H4 (cell line): ENCODE results near the gene UBTFL1. TPM values are rescaled to one million over a fixed set of nuclear protein-coding genes. Genes with fewer than 3 reads are reported as not detected.
"Not testable (repeated sequence)": the region's sequence is repeated elsewhere in the genome, so short reads cannot be mapped to it uniquely, and the experiment has no call there.

Source experiments
- DNase-seq: peaks from one replicate; pipeline ENCODE4 v3.0.0-alpha.2; 2015; ENCODE audit warnings: low spot score
- total RNA-seq: library from RNA; depleted of rRNA; stranded (reverse); fragments of >200 nt; shearing (Covaris generic); gene quantifications from 2 replicates; pipeline ENCODE4 v1.2.3, GENCODE V29; 2014; rRNA removed

The UBTFL1 gene, protein sequence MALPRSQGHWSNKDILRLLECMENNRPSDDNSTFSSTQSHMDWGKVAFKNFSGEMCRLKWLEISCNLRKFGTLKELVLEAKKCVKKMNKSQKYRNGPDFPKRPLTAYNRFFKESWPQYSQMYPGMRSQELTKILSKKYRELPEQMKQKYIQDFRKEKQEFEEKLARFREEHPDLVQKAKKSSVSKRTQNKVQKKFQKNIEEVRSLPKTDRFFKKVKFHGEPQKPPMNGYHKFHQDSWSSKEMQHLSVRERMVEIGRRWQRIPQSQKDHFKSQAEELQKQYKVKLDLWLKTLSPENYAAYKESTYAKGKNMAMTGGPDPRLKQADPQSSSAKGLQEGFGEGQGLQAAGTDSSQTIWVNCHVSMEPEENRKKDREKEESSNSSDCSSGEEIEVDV
- not detected in 2 replicates for total RNA-seq

DNA sequence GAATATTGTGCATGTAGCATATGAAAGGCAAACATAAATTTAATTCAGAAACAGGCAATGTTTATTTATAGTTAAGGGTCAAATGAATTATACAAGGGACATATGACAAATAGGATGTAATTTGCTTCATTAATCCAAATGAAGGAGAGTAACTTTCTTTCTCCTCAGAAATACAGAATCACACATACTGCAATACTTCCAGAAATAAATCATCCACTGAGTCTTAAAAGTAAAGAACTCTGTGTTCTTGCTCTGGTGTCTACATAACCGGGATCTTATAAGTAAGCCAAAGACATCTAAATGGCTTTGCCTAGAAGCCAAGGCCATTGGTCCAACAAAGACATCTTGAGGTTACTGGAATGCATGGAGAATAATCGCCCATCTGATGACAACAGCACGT is at the start of gene UBTFL1:
UBTFL1 (plus strand) TSS at position 301 of the 400 bp plus-strand sequence; CDS start at position 301, 0 bp downstream.
- DNase-seq: not testable (repeated sequence)

DNA sequence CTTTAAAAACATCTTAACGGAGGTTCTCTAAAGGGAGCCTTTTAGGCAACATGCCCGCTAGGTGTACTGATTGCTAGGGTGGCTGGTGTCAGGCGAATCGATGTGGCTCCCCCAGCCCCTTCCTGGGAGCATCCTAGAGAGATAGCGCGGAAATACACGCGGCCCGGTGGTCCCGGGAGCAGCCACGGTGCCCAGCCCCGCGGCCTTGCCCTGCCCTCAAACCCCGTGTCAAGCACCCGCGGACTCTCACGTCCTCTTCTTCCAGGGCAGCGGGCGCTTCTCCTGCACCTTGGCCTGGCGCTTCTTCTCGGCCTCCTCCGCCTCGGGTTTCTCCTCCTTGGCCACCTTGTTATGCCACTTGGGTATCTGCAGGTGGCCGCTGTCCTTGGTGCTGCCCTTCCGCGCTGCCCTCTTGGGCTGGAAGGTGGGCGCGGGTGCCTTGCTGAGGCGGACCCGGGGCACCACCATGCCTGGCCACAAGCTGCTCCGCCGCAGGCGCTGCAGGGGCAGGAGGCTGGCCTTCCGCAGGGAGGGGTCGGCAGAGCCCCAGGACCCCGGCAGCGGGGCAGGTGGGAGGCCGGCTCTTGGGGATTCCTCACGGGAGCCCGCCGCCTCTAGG is 34.0 kb upstream of the UBTFL1 start:
- DNase-seq: not testable (repeated sequence)

DNA sequence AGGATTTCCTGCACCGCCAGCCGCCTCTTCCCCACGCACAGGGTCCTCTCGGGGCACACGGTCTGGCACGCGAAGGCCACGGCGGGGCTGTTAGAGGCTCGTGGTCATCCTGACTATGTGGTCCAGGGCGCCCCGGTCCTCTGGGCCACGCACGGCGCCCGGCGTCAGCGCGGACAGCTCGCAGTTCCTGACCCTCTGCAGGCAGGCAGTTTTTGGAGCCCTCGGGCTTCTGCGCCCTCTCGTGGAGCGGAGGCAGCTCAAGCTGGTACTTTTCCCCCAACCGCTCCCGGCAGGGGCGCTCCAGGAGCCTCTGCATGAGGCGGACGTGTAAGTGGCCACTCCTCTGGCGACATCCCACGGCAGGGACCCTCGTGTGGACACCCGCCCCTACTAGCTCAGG is 33.4 kb upstream of the UBTFL1 start:
- DNase-seq: not testable (repeated sequence)

DNA sequence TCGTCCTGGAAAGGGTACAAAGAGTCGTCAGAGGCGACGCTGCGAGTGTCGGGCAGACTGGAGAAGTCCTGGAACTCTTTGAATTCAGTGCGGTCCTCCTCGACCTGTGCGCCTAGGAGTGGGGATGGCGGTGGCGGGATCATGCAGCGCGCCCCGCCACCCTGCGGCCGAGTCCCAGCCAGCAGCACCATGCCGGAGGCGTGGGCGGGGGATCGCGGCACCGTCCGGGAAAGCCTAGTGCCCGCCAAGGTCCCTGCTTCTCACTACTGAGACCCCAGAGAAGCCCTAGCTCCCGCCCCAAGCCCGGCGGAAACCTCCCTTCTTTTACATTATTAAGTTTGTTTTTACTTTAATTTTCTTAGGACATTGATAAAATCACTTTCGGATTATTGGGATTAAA is 32.2 kb upstream of the UBTFL1 start:
- not testable (repeated sequence) for DNase-seq

DNA sequence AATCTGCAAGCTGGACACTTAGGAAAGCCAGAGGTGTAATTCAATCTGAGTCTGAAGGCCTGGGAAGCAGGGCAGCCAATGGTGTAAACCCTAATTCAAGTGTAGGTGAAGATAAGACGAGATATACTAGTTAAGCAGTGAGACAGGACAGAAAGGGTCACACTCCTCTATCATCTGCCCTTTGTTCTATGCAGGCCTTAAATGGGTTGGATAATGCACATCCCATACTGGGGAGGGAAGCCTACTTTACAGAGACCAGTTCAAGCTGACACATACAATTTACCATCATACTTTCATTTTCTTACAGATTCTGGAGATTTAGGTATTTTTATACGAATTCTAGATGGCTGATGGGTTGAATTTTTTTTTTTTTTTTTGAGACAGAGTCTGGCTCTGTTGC is 3.0 kb downstream of the UBTFL1 start:
- DNase-seq: not testable (repeated sequence)

DNA sequence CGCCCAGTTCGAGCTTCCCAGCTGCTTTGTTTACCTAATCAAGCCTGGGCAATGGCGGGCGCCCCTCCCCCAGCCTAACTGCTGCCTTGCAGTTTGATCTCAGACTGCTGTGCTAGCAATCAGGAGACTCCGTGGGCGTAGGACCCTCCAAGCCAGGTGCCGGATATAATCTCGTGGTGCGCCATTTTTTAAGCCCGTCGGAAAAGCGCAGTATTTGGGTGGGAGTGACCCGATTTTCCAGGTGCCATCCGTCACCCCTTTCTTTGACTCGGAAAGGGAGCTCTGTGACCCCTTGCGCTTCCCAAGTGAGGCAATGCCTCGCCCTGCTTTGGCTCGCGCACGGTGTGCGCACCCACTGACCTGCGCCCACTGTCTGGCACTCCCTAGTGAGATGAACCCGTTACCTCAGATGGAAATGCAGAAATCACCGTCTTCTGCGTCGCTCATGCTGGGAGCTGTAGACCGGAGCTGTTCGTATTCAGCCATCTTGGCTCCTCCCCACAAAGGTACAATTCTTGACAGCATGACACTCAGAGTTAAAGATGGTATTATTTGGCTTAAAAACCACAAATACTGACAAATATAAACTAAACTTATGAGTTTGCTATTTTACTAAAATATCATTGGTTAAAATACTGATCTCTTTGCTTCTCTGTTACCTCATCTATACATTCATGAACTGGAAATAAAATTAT is 9.6 kb downstream of the UBTFL1 start:
- DNase-seq: not testable (repeated sequence)

DNA sequence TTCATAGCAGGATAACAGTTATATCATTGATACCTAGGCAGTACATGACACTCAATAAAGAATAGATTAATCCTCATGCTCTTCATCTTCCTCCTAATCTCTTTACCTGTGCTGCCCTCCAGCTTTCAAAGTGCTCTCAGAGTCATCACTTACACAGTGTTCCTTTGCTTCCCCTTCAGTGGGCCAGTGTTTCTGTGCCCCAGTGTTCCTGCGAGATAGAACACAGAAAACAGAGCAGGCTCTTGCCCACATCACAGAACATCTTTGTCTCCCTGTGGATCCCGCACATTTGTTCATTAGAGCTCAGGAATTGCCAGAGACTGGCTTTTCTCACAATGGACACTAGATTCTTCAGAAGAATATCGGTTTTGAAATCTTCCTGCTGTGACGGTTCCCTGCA is 12.5 kb downstream of the UBTFL1 start:
- DNase-seq: not testable (repeated sequence)

DNA sequence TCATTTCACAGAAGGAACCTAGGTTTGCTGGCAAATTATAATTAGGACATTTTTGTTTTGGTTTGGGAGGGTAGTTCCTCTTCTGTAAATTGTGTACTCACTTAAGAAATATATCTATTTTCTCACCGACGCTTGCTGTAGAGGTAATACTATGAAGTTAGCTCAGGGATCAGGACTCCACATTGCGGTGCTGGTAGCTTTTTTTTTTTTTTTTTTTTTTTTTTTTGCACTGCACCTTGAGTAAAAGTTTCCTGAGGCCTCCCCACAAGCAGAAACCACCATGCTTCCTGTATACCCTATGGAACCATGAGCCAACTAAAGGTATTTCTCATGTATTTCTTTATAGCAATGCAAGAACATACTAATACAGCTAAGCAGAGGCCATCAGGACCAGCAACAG is 14.7 kb downstream of the UBTFL1 start:
- no peak for DNase-seq

DNA sequence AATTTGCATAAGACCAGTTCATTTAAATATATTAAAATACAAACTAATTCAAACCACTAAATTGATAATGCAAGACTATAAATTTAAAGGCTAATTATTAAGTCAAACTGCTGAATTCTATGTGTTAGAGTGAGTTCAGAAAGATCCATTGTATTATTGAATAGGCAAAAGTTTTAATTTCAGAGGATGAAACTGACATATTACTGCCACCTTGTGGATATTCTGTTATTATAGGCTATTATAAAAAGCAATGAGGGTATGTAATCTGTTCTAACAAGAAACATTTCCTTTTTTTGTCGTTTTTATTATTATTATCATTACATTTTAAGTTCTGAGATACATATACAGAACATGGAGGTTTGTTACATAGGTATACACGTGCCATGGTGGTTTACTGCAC is 27.8 kb downstream of the UBTFL1 start:
- no peak for DNase-seq

DNA sequence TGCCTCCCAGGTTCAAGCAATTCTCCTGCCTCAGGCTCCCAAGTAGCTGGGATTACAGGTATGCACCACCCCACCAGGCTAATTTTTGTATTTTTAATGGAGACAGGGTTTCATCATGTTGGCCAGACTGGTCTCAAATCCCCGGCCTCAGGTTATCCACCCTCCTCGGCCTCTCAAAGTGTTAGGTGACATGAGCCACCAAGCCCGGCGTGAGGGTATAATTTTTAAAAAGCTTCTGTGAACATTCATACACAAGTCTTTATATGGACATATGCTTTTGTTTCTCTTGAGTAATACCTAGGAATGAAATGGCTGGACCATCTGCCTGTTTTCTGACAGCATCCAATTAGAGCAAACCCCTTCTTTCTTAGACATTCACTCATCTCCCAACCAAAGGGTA is 34.4 kb downstream of the UBTFL1 start:
- DNase-seq: no peak

DNA sequence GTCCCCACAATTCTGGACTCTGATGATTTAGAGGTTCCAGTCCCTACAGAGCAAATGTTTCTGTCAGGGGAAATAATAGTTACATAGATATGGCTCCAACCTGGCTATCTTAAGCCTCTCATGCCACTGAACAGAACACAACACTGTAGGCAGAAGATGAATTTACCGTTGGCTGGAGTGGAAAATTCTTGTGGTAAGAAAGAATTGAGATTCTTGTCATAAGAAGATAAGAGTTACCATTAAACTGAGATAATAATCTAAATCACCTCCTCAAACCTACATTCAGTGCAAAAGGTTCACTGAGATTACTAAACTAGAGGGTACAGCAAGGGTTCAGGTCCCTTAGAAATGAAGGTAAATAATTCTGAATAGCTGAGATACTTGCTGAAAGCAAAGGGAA is 38.6 kb downstream of the UBTFL1 start:
- DNase-seq: no peak

DNA sequence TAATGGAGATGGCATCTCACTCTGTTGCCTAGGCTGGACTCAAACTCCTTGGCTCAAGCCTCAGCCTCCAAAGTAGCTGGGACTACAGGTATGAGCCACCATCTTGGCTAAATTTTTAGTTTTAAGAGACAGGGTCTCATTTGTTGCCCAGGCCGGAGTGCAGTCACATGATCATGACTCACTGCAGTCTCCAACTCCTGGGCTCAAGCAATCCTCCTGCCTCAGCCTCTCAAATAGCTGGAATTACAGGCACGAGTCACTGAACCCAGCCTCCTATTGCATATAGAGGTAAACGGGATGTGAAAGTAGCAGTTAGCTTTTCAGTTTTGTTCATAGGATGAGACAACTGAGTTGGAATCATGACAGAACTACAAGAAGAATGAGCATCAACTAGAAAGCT is 39.2 kb downstream of the UBTFL1 start:
- DNase-seq: no peak

DNA sequence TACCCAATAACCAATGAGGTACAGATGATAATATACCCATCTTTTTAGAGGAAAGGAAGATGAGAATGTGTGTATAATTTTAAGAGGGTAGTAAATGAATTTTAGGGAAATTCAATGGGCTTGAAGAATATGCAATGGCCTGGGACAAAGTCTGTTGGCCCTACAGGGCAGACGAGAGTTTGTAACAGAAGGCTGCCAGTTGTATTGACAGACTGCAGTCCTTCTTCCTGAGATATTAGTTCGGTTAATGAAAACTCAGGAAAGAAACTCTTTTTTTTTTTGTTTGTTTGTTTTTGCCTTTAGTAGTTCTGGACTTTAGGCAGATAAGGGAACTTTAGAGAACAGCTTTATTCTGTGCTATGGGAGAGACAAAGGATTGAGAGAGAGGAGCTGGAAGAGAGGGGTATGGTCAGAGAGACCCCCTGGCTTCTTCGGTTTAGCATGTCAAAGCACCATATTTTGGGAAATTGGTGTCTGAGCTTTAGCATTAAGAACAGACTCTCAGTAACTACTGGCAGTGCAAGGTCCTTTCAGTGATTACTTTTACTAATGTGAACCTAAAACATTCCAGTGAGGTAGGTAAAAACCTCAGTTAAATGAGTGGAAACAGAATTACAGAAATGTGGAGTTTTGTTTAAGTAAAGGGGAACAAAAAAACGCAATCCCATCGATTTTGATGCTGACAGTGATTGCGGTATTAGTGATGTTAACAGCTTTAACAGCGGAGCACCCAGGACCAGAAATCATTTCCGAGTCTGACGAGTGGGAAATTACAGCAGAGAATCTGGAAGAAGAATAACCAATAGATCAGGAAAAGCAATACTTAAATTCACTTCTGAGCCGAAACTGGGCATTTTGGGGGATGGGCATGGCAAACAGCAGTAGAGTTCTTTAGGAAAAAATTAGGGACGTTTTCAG is 48.1 kb downstream of the UBTFL1 start:
- DNase-seq: no peak

DNA sequence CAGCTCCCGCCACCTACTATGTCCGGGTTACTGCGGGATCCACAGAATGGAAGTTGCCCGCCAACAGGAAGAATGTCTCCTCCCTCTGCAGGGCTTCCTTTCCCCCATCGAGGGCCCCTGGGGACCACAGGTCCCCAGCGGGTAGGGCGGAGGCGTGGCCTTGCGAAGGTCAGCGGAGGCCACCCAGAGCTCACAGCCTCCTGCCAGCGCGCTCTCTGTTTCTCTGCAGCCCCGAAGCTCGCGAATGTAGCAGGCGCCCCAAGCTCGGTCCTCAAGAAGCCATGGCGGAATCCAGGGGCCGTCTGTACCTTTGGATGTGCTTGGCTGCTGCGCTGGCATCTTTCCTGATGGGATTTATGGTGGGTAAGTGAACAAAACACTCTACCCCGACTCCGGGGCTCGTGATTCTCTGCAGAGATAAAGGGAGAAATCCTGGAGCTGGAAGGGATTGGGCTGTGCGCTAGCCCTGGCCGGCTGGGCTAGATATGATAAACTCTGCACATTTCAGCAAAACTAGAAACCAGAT is 48.8 kb downstream of the UBTFL1 start, which contains the start of gene NAALAD2:
NAALAD2 (plus strand) TSS at position 186 of the 526 bp plus-strand sequence; CDS start at position 282, 96 bp downstream.
- no peak for DNase-seq

DNA sequence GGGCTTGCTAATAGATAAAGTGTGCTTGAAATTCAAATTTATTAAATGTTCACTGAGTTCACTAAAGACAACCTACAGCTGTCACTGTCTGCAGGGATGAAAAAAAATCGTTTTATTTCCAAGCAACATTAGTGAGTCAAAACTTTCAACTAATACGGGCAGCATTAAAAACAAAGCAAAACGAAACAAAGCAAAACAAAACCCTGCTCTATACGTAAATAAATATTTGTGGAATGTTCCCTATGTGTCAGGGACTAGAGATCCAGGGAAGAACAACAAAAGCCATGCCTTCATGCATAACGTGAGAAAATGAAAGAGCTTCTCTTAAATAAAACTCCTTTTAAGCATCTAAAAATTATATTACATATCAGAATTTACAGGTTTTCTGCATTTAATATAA is 49.3 kb downstream of the UBTFL1 start:
- no peak for DNase-seq

Other genes starting within 250 kb of the UBTFL1 start
- gene TRIM64B, start 207.5 kb upstream of the UBTFL1 start, total RNA-seq: not detected in 2 replicates
- not detected in 2 replicates for gene TRIM49D1, start 163.7 kb upstream of the UBTFL1 start, total RNA-seq
- not detected in 2 replicates for gene TRIM49D2, start 161.9 kb upstream of the UBTFL1 start, total RNA-seq
- gene TRIM64, start 119.9 kb upstream of the UBTFL1 start, total RNA-seq: not detected in 2 replicates
- gene TRIM49C, start 54.8 kb upstream of the UBTFL1 start, total RNA-seq: not detected in 2 replicates
- 0.29 and 2.8 TPM in 2 replicates for gene NAALAD2, start 48.7 kb downstream of the UBTFL1 start, total RNA-seq
- gene CHORDC1, start 137.1 kb downstream of the UBTFL1 start, total RNA-seq: 37.0 and 58.4 TPM in 2 replicates